Limb (tissue), 2 donors: ENCODE measurements around the gene LKAAEAR1.

Experiments
- DNase-seq, 2 donors: peaks; one replicate each; pipeline ENCODE4 v3.0.0-alpha.2; 2016; ENCODE audit errors: extremely low spot score in 2 of 2

Gene LKAAEAR1

DNA sequence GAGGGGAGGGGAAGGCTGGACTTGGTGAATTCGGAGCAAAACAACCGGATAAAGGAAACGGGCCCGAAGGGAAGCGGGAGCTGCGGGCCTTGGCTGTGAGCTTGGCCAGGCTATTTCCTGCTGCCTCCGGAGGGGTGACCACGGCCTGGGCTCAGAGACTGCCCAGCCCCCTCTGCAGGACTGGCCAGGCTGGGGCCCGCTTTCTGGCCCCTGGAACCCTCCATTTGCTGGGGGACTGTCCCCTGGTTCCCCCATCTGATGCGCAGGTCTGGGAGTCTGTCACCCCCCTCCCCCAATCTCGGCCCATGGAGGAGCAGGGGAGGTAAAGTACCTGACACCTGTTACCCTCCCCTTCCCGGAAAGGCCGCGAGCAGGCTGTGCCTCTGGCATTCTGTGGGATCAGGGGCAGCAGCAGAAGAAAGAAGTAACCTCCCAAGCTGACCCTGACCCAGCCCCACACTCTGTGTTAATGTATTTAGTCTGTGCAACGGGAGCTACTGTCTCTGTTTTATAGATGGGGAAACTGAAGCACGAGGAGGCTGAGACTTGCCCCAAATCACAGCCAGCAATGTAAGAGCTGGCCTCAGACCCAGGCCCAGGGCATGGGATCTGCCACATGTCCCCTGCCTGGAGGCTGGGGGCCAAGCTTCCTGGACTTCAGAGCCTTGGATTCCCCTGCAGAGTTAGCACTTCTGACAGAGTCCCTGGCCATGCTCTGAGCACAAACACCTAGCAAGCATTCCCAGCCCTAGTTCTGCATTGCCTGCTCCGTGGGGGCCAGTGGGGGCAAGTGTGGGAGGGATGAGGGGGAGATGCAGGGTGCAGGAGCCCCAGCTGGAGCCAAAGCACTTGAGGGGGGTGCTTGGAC lies 44.7 kb downstream of the LKAAEAR1 start:
- no peak for DNase-seq

DNA sequence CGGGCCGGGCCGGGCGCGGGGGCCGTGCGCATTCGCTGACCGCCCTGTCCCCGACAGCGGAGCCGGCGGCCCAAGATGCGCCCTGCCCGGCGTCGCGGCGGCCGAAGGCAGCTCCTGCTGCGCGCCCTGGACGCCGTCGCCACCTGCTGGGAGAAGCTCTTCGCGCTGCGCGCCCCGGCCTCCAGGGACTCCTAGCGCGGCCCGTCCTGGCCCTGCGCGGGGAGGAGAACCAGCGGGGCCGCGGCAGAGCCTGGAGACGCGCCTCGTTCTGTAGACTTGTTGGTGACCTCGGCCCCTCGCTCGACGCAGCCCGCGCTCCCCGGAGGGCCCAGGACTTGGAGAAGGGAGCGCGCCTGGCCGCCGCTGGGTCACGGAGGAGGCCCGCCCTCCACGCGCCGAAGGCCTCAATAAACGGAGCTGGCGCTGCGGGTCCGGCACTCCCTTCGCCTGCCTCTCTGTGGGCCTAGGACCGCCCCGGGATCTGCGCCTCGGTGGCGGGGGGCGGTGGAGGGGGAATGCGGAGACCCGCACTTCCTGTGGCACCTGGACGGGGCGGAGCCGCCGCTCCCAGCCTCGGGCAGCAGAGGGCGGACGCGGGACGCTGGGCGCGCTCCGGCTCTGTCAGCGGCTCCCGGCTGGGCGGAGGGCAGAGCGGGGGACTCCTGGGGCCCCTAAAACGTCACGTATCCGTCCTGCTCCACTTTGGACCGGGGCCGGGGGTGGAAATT lies 45.5 kb downstream of the LKAAEAR1 start:
- peak; percentile 48 to 85 for DNase-seq

DNA sequence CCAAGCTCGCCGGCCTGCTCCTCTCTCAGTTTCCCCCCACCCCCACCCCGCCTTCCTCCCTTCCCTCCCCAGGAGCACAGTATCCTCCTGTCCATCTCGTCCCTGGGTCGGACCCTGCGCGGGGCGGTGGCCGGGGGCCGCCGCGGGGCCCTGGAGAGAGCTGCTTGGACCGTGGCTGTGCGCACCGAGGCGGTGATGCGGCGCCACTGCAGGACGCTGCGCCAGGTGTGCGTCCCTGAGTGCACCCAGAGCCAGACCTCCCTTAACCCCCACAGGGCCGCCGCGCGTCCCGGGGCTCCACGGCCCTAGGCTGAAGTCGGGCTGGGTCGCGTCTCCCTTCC lies 46.0 kb downstream of the LKAAEAR1 start:
- DNase-seq, result peak in 1 of 2 donors; percentile 63

DNA sequence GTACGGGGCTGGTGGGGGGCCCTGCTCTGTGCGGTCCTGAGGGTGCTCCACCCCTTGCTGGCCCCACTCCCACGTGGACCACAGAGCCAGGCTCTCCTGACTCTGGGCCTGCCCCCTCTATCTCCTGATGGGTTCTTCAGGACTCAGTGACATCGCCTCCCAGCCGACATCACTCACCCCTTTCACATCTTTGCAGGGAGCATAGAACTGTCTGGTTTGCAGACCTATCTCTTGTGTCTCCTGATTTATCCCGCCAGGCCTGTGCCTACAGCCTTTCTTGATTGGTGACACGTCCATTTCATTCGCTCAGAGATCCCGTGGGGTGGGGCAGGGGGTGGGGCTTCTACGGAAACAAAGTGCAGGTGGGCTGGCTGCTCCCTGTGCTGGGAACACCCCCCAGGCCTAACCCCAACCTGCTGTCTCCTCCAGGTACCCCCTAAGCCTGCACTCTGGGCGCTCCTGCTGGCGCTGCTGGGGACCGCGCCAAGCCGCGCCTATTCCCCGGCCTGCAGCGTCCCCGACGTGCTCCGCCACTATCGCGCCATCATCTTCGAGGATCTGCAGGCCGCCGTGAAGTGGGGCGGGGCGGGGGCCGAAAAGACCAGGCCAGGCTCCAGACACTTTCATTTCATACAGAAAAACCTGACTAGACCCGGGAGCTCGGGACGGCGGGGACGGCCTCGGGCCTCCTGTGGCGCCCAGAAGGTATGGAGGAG lies 46.5 kb downstream of the LKAAEAR1 start:
- DNase-seq, result no peak

DNA sequence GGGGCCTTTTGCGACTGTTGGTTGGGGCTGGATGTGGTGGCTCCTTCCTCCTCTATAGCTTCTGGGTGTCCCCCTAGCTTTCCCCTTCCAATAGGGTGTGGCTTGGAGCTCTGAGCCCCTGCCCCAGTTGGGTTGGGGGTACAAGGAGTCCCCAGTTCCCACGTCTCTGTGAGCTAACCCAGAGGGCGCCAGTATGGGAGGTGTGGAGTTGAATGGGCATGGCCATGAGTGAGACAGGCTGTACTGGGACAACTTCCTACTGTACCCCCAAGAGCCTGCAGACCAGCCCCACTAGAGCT lies 47.0 kb downstream of the LKAAEAR1 start:
- no peak for DNase-seq

DNA sequence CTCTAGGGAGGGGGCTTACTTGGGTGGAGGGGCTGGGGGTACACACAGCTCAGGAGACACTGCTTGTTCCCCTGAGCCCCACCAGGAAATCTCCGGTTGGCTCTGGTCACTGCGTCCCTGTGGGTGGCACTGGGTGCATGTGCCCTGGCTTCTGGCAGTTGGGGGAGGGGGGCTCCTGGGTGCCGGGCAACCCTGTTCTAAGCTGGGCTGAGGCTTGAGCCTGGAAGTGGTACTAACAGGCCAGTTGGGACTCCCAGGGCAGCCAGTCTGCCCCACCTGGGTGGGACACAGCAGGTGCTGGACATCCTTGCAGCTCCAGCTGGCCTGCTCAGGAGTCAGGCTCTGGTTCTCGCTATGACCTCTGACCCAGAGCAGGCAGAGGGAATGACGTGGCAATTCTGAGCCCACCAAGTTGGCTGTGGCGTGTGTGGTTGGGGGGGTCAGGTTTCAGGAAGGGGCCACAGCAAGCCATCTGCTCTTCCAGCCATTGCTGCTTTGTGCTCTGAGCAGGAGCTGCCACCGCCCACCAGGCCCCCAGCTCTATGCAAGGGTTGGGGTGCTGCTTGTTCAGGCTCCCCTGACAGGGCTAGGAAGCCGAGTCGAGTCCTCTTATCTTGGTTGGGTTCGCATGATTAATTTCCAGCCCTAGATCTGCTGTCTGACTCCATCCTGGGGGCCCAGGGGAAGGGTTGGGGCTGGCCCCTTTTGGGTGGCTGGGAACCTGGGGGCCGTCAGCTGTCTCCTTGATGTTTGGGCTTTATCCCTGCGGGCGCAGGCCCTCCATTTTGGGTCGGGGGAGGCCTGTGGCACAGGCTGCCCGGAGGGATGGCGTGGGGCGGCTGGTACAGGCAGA lies 47.6 kb downstream of the LKAAEAR1 start:
- DNase-seq, result peak in 1 of 2 donors; percentile 34

DNA sequence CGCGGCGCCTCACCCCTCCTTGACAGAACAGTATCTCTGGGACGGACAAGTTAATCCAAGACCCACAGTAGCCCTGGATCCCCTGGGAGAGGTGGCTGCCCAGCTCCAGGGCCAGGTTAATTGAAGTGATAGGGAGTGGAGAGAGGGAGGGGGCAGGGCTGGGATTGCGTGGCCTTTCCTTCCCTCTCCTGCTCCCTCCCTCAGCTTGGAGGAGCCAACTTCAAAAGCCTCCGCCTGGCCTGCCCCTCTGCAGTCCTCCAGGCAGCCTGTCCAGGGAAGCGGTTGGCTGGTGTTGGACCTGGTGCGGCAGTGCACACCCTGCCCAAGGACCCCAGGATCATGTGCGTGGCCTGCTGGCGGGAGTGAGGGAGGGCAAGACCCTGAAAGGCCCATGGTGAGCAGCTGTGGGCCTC lies 48.3 kb downstream of the LKAAEAR1 start, which contains the start of gene C20orf204:
Gene C20orf204 (plus strand): TSS at position 250 of the 413 bp plus-strand sequence. CDS start 142 bp downstream, at position 392.
- DNase-seq, result no peak

DNA sequence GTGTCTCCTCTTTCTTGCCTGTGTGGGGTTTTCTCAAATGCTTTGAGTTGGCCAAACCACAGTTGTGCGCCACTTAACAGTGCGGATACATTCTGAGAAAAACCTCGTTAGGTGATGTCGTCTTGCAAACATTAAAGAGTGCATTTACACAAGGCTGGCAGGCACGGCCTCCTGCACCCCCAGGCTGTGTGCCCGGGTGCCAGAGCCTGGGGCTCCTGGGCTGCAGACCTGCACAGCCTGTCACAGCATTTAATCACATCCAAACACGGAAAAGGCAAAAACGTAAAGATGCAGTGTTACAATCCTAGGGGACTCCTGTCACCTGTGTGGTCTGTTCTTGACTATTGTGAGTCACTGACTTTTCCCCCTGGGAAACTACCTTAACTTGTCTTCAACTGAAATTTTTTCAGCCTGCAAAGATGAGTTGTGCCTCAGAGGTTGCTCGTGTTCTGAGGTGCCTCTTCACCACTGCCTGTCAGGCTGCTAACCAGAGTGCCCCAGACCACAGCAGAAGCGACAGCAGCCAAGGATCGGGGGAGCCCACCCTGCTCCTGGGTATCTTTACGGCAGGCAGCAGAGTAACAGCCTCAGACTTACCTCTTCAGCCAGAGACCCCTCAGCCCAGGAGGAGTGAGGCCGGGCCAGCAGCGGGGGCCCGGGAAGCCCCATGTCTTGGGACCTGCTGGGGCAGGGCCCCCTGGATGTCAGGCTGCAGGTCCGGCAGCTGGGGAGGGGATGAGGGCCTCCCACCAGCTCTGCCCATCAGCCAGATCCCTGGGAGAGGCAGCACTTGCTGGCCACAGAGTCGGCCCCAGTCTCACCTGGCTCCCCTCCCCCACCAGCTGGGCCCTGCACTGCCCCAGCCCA lies 48.9 kb downstream of the LKAAEAR1 start:
- no peak for DNase-seq

DNA sequence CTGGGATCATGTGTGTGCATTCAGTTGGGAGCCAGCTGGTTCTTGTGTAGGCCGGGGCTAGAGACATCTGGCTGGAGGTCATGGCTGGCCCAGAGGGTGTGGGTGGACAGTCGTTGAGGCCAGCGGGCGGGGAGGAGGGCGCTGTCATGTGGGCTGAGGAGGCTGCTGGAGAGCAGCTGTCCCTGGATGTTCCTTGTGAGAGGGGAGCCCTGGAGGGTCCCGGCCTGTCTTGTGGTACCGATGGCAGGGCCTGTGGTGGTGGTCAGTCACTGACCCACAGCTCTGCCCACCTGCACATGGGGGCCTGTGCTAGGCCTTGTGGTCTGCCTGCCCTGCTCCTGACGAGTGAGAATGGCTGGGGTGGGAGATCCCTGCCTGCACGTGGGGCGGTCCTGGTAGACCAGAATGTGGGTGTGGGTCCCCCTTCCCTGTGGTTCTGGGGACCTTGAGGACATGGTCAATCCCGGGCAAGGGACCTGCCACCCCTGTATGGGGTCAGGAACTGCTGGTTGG lies 50.2 kb downstream of the LKAAEAR1 start:
- DNase-seq, result no peak
